Psoas muscle (tissue), 8 donors: ENCODE measurements around the gene BCAS3. TPM values are rescaled to one million over a fixed set of nuclear protein-coding genes. Genes with fewer than 3 reads are reported as not detected.

ENCODE experiments used
- ATAC-seq, 4 donors: fragments of 200-7000 bp; cut with Tn5 transposase; one replicate each; pipeline ENCODE4 v1.9.1; 2020; ENCODE audit warnings: moderate library complexity in 3 of 4, mild to moderate bottlenecking in 2 of 4
- DNase-seq, 2 donors: peaks; one replicate each; pipeline ENCODE4 v3.0.0-alpha.2; 2020
- H3K27ac ChIP-seq: fragments of 200-600 bp; one replicate; pipeline ENCODE4 v1.8.0; 2022
- H3K27me3 ChIP-seq, 3 donors: fragments of 200-600 bp in 1 of 3; one replicate each; pipeline versions ENCODE4 v1.6.1 to v1.8.0; 2013 to 2022; ENCODE audit warnings: low read length in 2 of 3, mild to moderate bottlenecking in 2 of 3, moderate library complexity in 1 of 3; ENCODE audit not compliant: insufficient read depth in 3 of 3
- H3K36me3 ChIP-seq, 2 donors: fragments of 200-600 bp in 1 of 2; one replicate each; pipeline versions ENCODE4 v1.6.1 to v1.8.0; 2013 to 2022; ENCODE audit warnings: low read depth in 1 of 2, mild to moderate bottlenecking in 1 of 2, moderate library complexity in 1 of 2; ENCODE audit not compliant: insufficient read depth in 1 of 2
- H3K4me1 ChIP-seq: fragments of 200-600 bp; one replicate; pipeline ENCODE4 v1.8.0; 2022
- H3K4me3 ChIP-seq: fragments of 200-600 bp; one replicate; pipeline ENCODE4 v1.8.0; 2022; ENCODE audit warnings: mild to moderate bottlenecking
- H3K9me3 ChIP-seq: fragments of 200-600 bp; one replicate; pipeline ENCODE4 v1.8.0; 2022
- CTCF ChIP-seq: fragments of 200-600 bp; IDR thresholded peaks from one replicate; pipeline ENCODE4 v1.8.0; 2022; ENCODE audit warnings: antibody characterized with exemption
- WGBS, 3 donors: extraction: QIAGEN DNeasy Blood & Tissue Kit; methylation state at CpG; one replicate each; pipeline versions ENCODE4 v1.1.6 to v1.1.7; 2013; 5-methylcytosine and 5-hydroxymethylcytosine counted together
- intact Hi-C, 2 donors: fragments of 100-400 bp; cut with DNase I; formaldehyde crosslinking; loops; one replicate each; pipeline versions ENCODE4 v1.11.0 to v1.14.2; 2022
- polyA plus RNA-seq, 3 donors: library from polyadenylated mRNA; stranded (reverse); fragments of 200-250 nt; gene quantifications; one replicate each; pipeline ENCODE4 v1.2.3, GENCODE V29; 2013
- total RNA-seq, 4 donors: library from RNA; stranded (reverse); fragmentation: NEBNext Ultra II Directional in 2 of 4; extraction: Animal tissue kit (Norgen Biotek cat#: 25700) in 2 of 4; gene quantifications; one replicate each; pipeline versions ENCODE4 v1.2.1 to v1.2.4, GENCODE V29; 2021 to 2023
- donor health status: healthy with polysubstance abuse.
- donor health status: DM: no; HTN: no; CAD: no; lungs with moderate emphysema.
- donor health status: Bipolar disorder and iron deficiency.
- donor health status: healthy.
- donor health status: DM: yes; HTN: yes; CAD: no.
- donor health status: DM: no; HTN: no; CAD: no.
- donor health status: DM: no; HTN: no; CAD: no.
- donor health status: DM: yes; HTN: yes; CAD: no.

Gene BCAS3
- total and polyA plus RNA-seq, 7 donors: 2.4 to 28.8 (median 15.0) TPM

GRCh38 chr17:60939318-60939717 is 261.7 kb downstream of the BCAS3 start:
- no peak overlapping the region for H3K27ac ChIP-seq
- TF ChIP-seq CTCF: no peak
- H3K27me3 ChIP-seq: no peaks in the 10 kb centered on the region
- no peaks in the 10 kb centered on the region for H3K36me3 ChIP-seq
- no peaks in the 10 kb centered on the region for H3K9me3 ChIP-seq
- no peak overlapping the region for H3K4me3 ChIP-seq
- WGBS, 3 donors: 92 to 97% (median 95%) methylated on average over 2 of the region's 2 CpGs
- intact Hi-C loops: no loop called here
- DNase-seq (no peak), ATAC-seq (no peak)
- no peaks in the 10 kb centered on the region for H3K4me1 ChIP-seq

DNA sequence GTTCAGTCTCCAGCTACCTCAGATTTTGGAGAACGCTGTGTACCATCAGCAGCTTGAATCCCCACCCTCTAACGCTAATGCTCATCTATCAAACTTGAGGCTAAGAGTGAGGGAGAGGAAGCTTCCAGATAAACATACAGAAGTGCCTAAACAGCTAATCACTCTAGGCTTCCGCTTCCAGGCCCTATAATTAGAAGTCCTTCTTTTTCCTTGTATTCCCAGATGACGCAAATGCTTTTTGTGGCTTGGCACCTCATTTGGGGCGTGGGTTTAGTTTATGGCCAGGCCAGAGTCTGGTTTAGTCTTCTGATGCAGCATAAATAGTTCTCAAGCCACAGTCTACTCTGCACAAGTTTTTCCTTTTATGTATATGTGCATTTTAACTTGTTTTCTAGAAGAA is 263.4 kb downstream of the BCAS3 start:
- 41 to 57% (median 46%) methylated on average over 5 of the region's 5 CpGs for WGBS, 3 donors
- Histone ChIP-seq H3K27me3 (no peaks in the 10 kb centered on the region), H3K4me1 (no peaks in the 10 kb centered on the region), H3K4me3 (no peak overlapping the region), H3K36me3 (no peaks in the 10 kb centered on the region), H3K27ac (peak overlapping the region; percentile 33), H3K9me3 (no peaks in the 10 kb centered on the region)
- TF ChIP-seq CTCF: no peak
- intact Hi-C loops: no loop called here
- ATAC-seq: peak; percentile 30 to 76 (median 72)
- peak in 1 of 2 donors; percentile 21 for DNase-seq

DNA sequence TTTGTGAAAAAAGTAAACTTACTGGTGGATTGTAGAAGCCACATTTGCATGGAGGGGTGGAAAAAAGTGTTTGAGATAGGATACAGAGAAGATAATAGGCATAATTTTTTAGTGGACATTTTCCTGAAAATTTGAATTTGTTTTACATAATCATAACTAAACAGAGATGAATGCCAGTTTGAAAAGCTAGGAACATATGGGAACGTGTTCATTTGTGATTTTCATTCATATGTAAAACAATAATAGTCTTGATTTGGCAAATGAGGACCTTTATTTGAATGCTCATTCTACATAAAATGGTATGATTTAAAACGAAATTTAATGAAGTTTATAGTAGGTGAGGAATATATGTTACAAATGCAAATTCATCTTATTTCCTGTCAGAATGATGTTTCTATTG is 263.9 kb downstream of the BCAS3 start:
- ATAC-seq (no peak), DNase-seq (no peak)
- no peaks in the 10 kb centered on the region for H3K27me3 ChIP-seq
- no peaks in the 10 kb centered on the region for H3K4me1 ChIP-seq
- H3K36me3 ChIP-seq: no peaks in the 10 kb centered on the region
- H3K9me3 ChIP-seq: no peaks in the 10 kb centered on the region
- intact Hi-C loops: no loop called here
- no peak for TF ChIP-seq CTCF
- H3K27ac ChIP-seq: no peak overlapping the region
- no peak overlapping the region for H3K4me3 ChIP-seq
- 70 to 80% (median 77%) methylated on average over 2 of the region's 2 CpGs for WGBS, 3 donors

- no peak for DNase-seq
- Histone ChIP-seq H3K4me3 (no peak overlapping the region), H3K4me1 (no peaks in the 10 kb centered on the region), H3K27me3 (no peaks in the 10 kb centered on the region), H3K36me3 (peaks cover 0 to 9% of the 10 kb centered on the region in 2 donors), H3K9me3 (no peaks in the 10 kb centered on the region), H3K27ac (no peak overlapping the region)
- no peak for TF ChIP-seq CTCF
- ATAC-seq: no peak
- intact Hi-C loops: no loop called here
- 92 to 95% (median 92%) methylated on average over 3 of the region's 3 CpGs for WGBS, 3 donors
Observed at GRCh38 chr17:60944751-60945150, 267.1 kb downstream of the BCAS3 start.

- no peak for TF ChIP-seq CTCF
- ATAC-seq: no peak
Observed at GRCh38 chr17:60947100-60947499, 269.4 kb downstream of the BCAS3 start.

More at GRCh38 chr17:60947100-60947499, 269.4 kb downstream of the BCAS3 start:
- intact Hi-C loops: no loop called here
- Histone ChIP-seq H3K27me3 (no peaks in the 10 kb centered on the region), H3K4me3 (no peak overlapping the region), H3K27ac (no peak overlapping the region), H3K36me3 (peaks cover 0 to 9% of the 10 kb centered on the region in 2 donors), H3K9me3 (no peaks in the 10 kb centered on the region), H3K4me1 (no peaks in the 10 kb centered on the region)
- DNase-seq: no peak
- WGBS, 3 donors: 63 to 75% (median 72%) methylated on average over 1 of the region's 1 CpG
